GM23248 (cell line): Measurements from ENCODE around the gene RPGRIP1. TPM values are rescaled to one million over a fixed set of nuclear protein-coding genes. Genes with fewer than 3 reads are reported as not detected.

Source experiments
- DNase-seq: peaks from one replicate; pipeline ENCODE4 v3.0.0-alpha.2; 2015
- H2AFZ ChIP-seq: fragments of 200-600 bp; sonication (generic); 2 replicates; pipeline ENCODE4 v1.6.1; 2016; ENCODE audit warnings: antibody characterized with exemption
- H3F3A ChIP-seq: fragments of 200-600 bp; sonication (generic); 2 replicates; pipeline ENCODE4 v1.6.1; 2016; ENCODE audit warnings: mild to moderate bottlenecking, antibody characterized with exemption, mixed run types; ENCODE audit not compliant: insufficient read depth
- H3K27ac ChIP-seq: fragments of 200-600 bp; sonication (generic); 2 replicates; pipeline ENCODE4 v1.5.1; 2016; ENCODE audit warnings: mild to moderate bottlenecking
- H3K27me3 ChIP-seq: fragments of 200-600 bp; sonication (generic); replicated peaks from 2 replicates; pipeline ENCODE4 v1.6.1; 2016; ENCODE audit warnings: mild to moderate bottlenecking; ENCODE audit not compliant: insufficient read depth
- H3K36me3 ChIP-seq: fragments of 200-600 bp; sonication (generic); 2 replicates; pipeline ENCODE4 v1.6.1; 2016; ENCODE audit warnings: low read depth, mild to moderate bottlenecking
- H3K4me1 ChIP-seq: fragments of 200-600 bp; sonication (generic); 2 replicates; pipeline ENCODE4 v1.6.1; 2016; ENCODE audit warnings: mild to moderate bottlenecking; ENCODE audit not compliant: insufficient read depth
- H3K4me2 ChIP-seq: fragments of 200-600 bp; sonication (generic); one replicate; pipeline ENCODE4 v1.6.1; 2016; ENCODE audit warnings: mild to moderate bottlenecking; ENCODE audit not compliant: unreplicated experiment
- H3K4me3 ChIP-seq: fragments of 200-600 bp; sonication (generic); 2 replicates; pipeline ENCODE4 v1.5.1; 2016; ENCODE audit warnings: mild to moderate bottlenecking
- H3K79me2 ChIP-seq: fragments of 200-600 bp; sonication (generic); 2 replicates; pipeline ENCODE4 v1.6.1; 2016; ENCODE audit warnings: mild to moderate bottlenecking; ENCODE audit not compliant: insufficient read depth
- H3K9ac ChIP-seq: fragments of 200-600 bp; sonication (generic); 2 replicates; pipeline ENCODE4 v1.6.1; 2016; ENCODE audit warnings: mild to moderate bottlenecking
- H3K9me2 ChIP-seq: fragments of 200-600 bp; sonication (generic); 2 replicates; pipeline ENCODE4 v1.6.1; 2016; ENCODE audit warnings: mixed run types, mild to moderate bottlenecking, moderate library complexity; ENCODE audit not compliant: insufficient read depth
- H3K9me3 ChIP-seq: fragments of 200-600 bp; sonication (generic); one replicate; pipeline ENCODE4 v1.6.1; 2017; ENCODE audit warnings: low read depth
- H4K20me1 ChIP-seq: fragments of 200-600 bp; sonication (generic); 2 replicates; pipeline ENCODE4 v1.6.0; 2016; ENCODE audit not compliant: insufficient read depth
- EZH2 ChIP-seq: fragments of 200-600 bp; sonication (generic); IDR thresholded peaks from 2 replicates; pipeline ENCODE4 v1.6.1; 2018; ENCODE audit warnings: antibody characterized with exemption, mild to moderate bottlenecking; ENCODE audit not compliant: insufficient read depth, poor library complexity, severe bottlenecking
- EZH2phosphoT487 ChIP-seq: fragments of 200-600 bp; sonication (generic); IDR thresholded peaks from 2 replicates; pipeline ENCODE4 v1.6.1; 2018; ENCODE audit warnings: antibody characterized with exemption, moderate library complexity, mild to moderate bottlenecking, low read depth; ENCODE audit not compliant: insufficient read depth
- WGBS, 2 experiments: methylation state at CpG; one replicate each; pipeline ENCODE4 v1.1.6; 2015 to 2017; ENCODE audit warnings: low lambda C conversion rate in 2 of 2, low coverage in 1 of 2; ENCODE audit errors: missing lambda C conversion rate in 2 of 2; 5-methylcytosine and 5-hydroxymethylcytosine counted together
- in situ Hi-C: fragments of 300-500 bp; cut with MboI; formaldehyde crosslinking; loops from 2 replicates; pipeline ENCODE4 v1.15.0; 2020
- polyA plus RNA-seq: library from polyadenylated mRNA; unstranded; fragments of >200 nt; fragmentation: Nextera tagmentation; extraction: Ambion mirVana; gene quantifications from 2 replicates; pipeline ENCODE4 v1.2.1, GENCODE V29; 2016
- total RNA-seq: library from RNA; depleted of rRNA; stranded (reverse); fragments of >200 nt; shearing (Covaris generic); gene quantifications from 2 replicates; pipeline ENCODE4 v1.2.3, GENCODE V29; 2014

RPGRIP1 gene
- total and polyA plus RNA-seq, 2 experiments from 2014 or later: not detected

- H3K4me2 ChIP-seq: peak overlapping the region; percentile 97
Measured at GRCh38 chr14:21262410-21262809, 17.5 kb upstream of the RPGRIP1 start.

GRCh38 chr14:21263284-21264024, 16.4 kb upstream of the RPGRIP1 start:
- Histone ChIP-seq H3K4me1 (peaks cover 66% of the 10 kb centered on the region), H3K9ac (peak overlapping the region; percentile 99), H3K36me3 (peaks cover 64% of the 10 kb centered on the region), H3K79me2 (peaks cover 99% of the 10 kb centered on the region), H3K4me3 (peak overlapping the region; percentile 32), H3K27me3 (no peaks in the 10 kb centered on the region), H2AFZ (no peak overlapping the region), H3K9me3 (no peaks in the 10 kb centered on the region), H4K20me1 (peaks cover 71% of the 10 kb centered on the region), H3F3A (peaks cover 80% of the 10 kb centered on the region), H3K27ac (peak overlapping the region; percentile 82), H3K9me2 (no peaks in the 10 kb centered on the region), H3K4me2 (peak overlapping the region; percentile 97)
- peak; percentile 50 for DNase-seq
- in situ Hi-C loops: no loop called here
- WGBS, 2 experiments: 11 to 13% methylated on average over 5 of the region's 5 CpGs
- no peak for TF ChIP-seq EZH2phosphoT487
- no peak for TF ChIP-seq EZH2

More at GRCh38 chr14:21262410-21262809, 17.5 kb upstream of the RPGRIP1 start:
- H3F3A ChIP-seq: peaks cover 76% of the 10 kb centered on the region
- H3K27me3 ChIP-seq: no peaks in the 10 kb centered on the region
- H3K9me2 ChIP-seq: no peaks in the 10 kb centered on the region
- H3K4me1 ChIP-seq: peaks cover 76% of the 10 kb centered on the region
- in situ Hi-C loops: no loop called here
- H3K79me2 ChIP-seq: peaks cover 99% of the 10 kb centered on the region
- H4K20me1 ChIP-seq: peaks cover 67% of the 10 kb centered on the region
- no peaks in the 10 kb centered on the region for H3K9me3 ChIP-seq
- no peak overlapping the region for H3K4me3 ChIP-seq
- peak overlapping the region; percentile 82 for H3K27ac ChIP-seq
- DNase-seq: no peak
- H3K36me3 ChIP-seq: peaks cover 64% of the 10 kb centered on the region
- 41 to 43% methylated on average over 3 of the region's 3 CpGs for WGBS, 2 experiments
- TF ChIP-seq EZH2 (no peak), EZH2phosphoT487 (no peak)
- H3K9ac ChIP-seq: peak overlapping the region; percentile 99
- H2AFZ ChIP-seq: no peak overlapping the region

GRCh38 chr14:21264025-21264801, 15.7 kb upstream of the RPGRIP1 start:
- Histone ChIP-seq H3K27me3 (no peaks in the 10 kb centered on the region), H3K27ac (peak overlapping the region; percentile 82), H3K4me1 (peaks cover 58% of the 10 kb centered on the region), H3K4me2 (peak overlapping the region; percentile 97), H3K36me3 (peaks cover 56% of the 10 kb centered on the region), H3K9me3 (no peaks in the 10 kb centered on the region), H3K4me3 (peak overlapping the region; percentile 38), H3F3A (peaks cover 73% of the 10 kb centered on the region), H3K9ac (peak overlapping the region; percentile 99), H2AFZ (no peak overlapping the region), H3K9me2 (no peaks in the 10 kb centered on the region), H3K79me2 (peaks cover 99% of the 10 kb centered on the region), H4K20me1 (peaks cover 63% of the 10 kb centered on the region)
- in situ Hi-C loops: no loop called here
- DNase-seq: peak; percentile 94
- TF ChIP-seq EZH2phosphoT487: no peak
- no peak for TF ChIP-seq EZH2
- WGBS, 2 experiments: 4 to 6% methylated on average over 4 of the region's 4 CpGs

GRCh38 chr14:21267431-21267845, 12.4 kb upstream of the RPGRIP1 start:
- H3K4me3 ChIP-seq: peak overlapping the region; percentile 95
- TF ChIP-seq EZH2: no peak
- TF ChIP-seq EZH2phosphoT487: no peak
- peaks cover 58% of the 10 kb centered on the region for H3F3A ChIP-seq
- H3K27ac ChIP-seq: peak overlapping the region; percentile 89
- peaks cover 47% of the 10 kb centered on the region for H3K4me1 ChIP-seq
- H3K9me2 ChIP-seq: no peaks in the 10 kb centered on the region
- peak overlapping the region; percentile 99 for H3K9ac ChIP-seq
- DNase-seq: peak; percentile 47
- in situ Hi-C loops: no loop called here
- peaks cover 67% of the 10 kb centered on the region for H3K79me2 ChIP-seq
- H4K20me1 ChIP-seq: peaks cover 50% of the 10 kb centered on the region
- H3K9me3 ChIP-seq: no peaks in the 10 kb centered on the region
- no peak overlapping the region for H2AFZ ChIP-seq
- H3K4me2 ChIP-seq: peak overlapping the region; percentile 97
- no peaks in the 10 kb centered on the region for H3K27me3 ChIP-seq
- peaks cover 31% of the 10 kb centered on the region for H3K36me3 ChIP-seq
- WGBS, 2 experiments: 11 to 15% methylated on average over 10 of the region's 10 CpGs
